GM12878 (cell line): Measurements from ENCODE around the gene FBXL12. TPM values are rescaled to one million over a fixed set of nuclear protein-coding genes. Genes with fewer than 3 reads are reported as not detected.

ENCODE experiments used
- ATAC-seq: fragments of 200-7000 bp; cut with Tn5 transposase; 3 replicates; pipeline ENCODE4 v1.9.1; 2020; ENCODE audit warnings: mild to moderate bottlenecking, moderate library complexity
- BruUV-seq: library from RNA; stranded (reverse); fragments of 400-500 nt; replicated peaks from 2 replicates; lab custom pipeline; 2021; lab: Mats Ljungman, UMichigan
- CTCF ChIA-PET: fragments of 300-600 bp; sonication (Branson Sonifier 250); formaldehyde crosslinking; extraction: SDS; loops from one replicate; lab custom pipeline; 2021; ENCODE audit warnings: inconsistent platforms; lab: Yijun Ruan, JAX
- POLR2A ChIA-PET: fragments of 350-600 bp; formaldehyde crosslinking; extraction: SDS; loops from one replicate; lab custom pipeline; 2021; ENCODE audit warnings: inconsistent platforms; lab: Charles Lee
- RAD21 ChIA-PET: fragments of 300-600 bp; sonication (Branson Sonifier 250); formaldehyde crosslinking; loops from one replicate; lab custom pipeline; 2023; ENCODE audit warnings: antibody characterized with exemption; ENCODE audit not compliant: unreplicated experiment; lab: Charles Lee
- SMC1A ChIA-PET: fragments of 300-600 bp; sonication (Branson Sonifier 250); formaldehyde crosslinking; loops from one replicate; lab custom pipeline; 2023; ENCODE audit not compliant: unreplicated experiment, uncharacterized antibody; lab: Charles Lee
- DNase-seq: peaks from one replicate; pipeline ENCODE4 v3.0.0-alpha.2; 2011; ENCODE audit warnings: low read depth, low spot score
- FAIRE-seq: peaks from 3 replicates; lab custom pipeline; 2011; peaks lifted over from hg19 to GRCh38; lab: Jason Lieb, UNC
- H2AFZ ChIP-seq: 2 replicates; pipeline ENCODE4 v1.6.0; 2011; ENCODE audit warnings: low read depth, low read length, control low read depth; ENCODE audit not compliant: control insufficient read depth
- H3K27ac ChIP-seq: 2 replicates; pipeline ENCODE4 v1.5.1; 2011; ENCODE audit warnings: control low read depth; ENCODE audit not compliant: control insufficient read depth, insufficient read depth
- H3K27me3 ChIP-seq, 2 experiments: replicated peaks in 1 of 2; 2 replicates each; pipeline versions ENCODE4 v1.6.0 to v1.6.1; 2011; ENCODE audit warnings: low read length in 1 of 2; ENCODE audit not compliant: control insufficient read depth in 2 of 2, insufficient read depth in 2 of 2
- H3K36me3 ChIP-seq, 2 experiments: 2 replicates each; pipeline ENCODE4 v1.5.1; 2011; ENCODE audit warnings: low read length in 1 of 2; ENCODE audit not compliant: control insufficient read depth in 2 of 2, insufficient read depth in 2 of 2
- H3K4me1 ChIP-seq: 2 replicates; pipeline ENCODE4 v1.6.1; 2011; ENCODE audit warnings: mild to moderate bottlenecking, low read length, moderate library complexity, mixed read lengths; ENCODE audit not compliant: control insufficient read depth, insufficient read depth
- H3K4me2 ChIP-seq: 2 replicates; pipeline ENCODE4 v1.6.0; 2011; ENCODE audit warnings: control low read depth; ENCODE audit not compliant: control insufficient read depth, insufficient read depth
- H3K4me3 ChIP-seq: fragments of 200-600 bp; sonication (generic); 2 replicates; pipeline ENCODE4 v1.5.1; 2016
- H3K79me2 ChIP-seq: 2 replicates; pipeline ENCODE4 v1.6.0; 2011; ENCODE audit warnings: low read length; ENCODE audit not compliant: control insufficient read depth, insufficient read depth
- H3K9ac ChIP-seq: 2 replicates; pipeline ENCODE4 v1.8.0; 2011; ENCODE audit warnings: low read length, control low read depth, mixed read lengths; ENCODE audit not compliant: control insufficient read depth, insufficient read depth
- H3K9me3 ChIP-seq: replicated peaks from 3 replicates; pipeline ENCODE4 v1.5.1; 2011; ENCODE audit warnings: mild to moderate bottlenecking, low read length; ENCODE audit not compliant: control insufficient read depth, insufficient read depth
- H4K20me1 ChIP-seq: 2 replicates; pipeline ENCODE4 v1.6.0; 2011; ENCODE audit not compliant: control insufficient read depth, insufficient read depth
- CEBPZ ChIP-seq: fragments of 150-350 bp; IDR thresholded peaks from 2 replicates; pipeline ENCODE4 v1.6.1; 2016; ENCODE audit warnings: low read depth, low read length
- EED ChIP-seq: sonication (generic); IDR thresholded peaks from 2 replicates; pipeline ENCODE4 v1.6.1; 2016; ENCODE audit warnings: antibody characterized with exemption, low read depth
- GATAD2B ChIP-seq: fragments of 450-650 bp; conservative IDR thresholded peaks from 2 replicates; pipeline ENCODE4 v1.6.1; 2017; ENCODE audit warnings: low read depth, mild to moderate bottlenecking, moderate library complexity
- POU2F2 ChIP-seq: IDR thresholded peaks from 3 replicates; pipeline ENCODE4 v1.6.1; 2011; ENCODE audit warnings: low read depth, mild to moderate bottlenecking, low read length, borderline replicate concordance
- SREBF1 ChIP-seq: IDR thresholded peaks from 2 replicates; pipeline ENCODE4 v1.6.1; 2012; ENCODE audit warnings: mild to moderate bottlenecking, low read length
- STAT1 ChIP-seq: fragments of 450-650 bp; conservative IDR thresholded peaks from 2 replicates; pipeline ENCODE4 v1.6.1; 2014; ENCODE audit warnings: antibody characterized with exemption, mild to moderate bottlenecking
- SUPT20H ChIP-seq: IDR thresholded peaks from 2 replicates; pipeline ENCODE4 v1.6.1; 2011; ENCODE audit warnings: low read depth, mild to moderate bottlenecking, low read length, moderate library complexity, borderline replicate concordance; ENCODE audit not compliant: control insufficient read depth
- ZNF622 ChIP-seq: fragments of 450-650 bp; IDR thresholded peaks from 2 replicates; pipeline ENCODE4 v1.6.1; 2017; ENCODE audit warnings: mild to moderate bottlenecking, inconsistent platforms
- WGBS: methylation state at CpG from one replicate; pipeline ENCODE4 v1.1.6; 2016; ENCODE audit warnings: low lambda C conversion rate; ENCODE audit not compliant: insufficient replicate concordance, insufficient coverage; ENCODE audit errors: missing lambda C conversion rate; 5-methylcytosine and 5-hydroxymethylcytosine counted together
- in situ Hi-C: fragments of 300-500 bp; cut with MboI; formaldehyde crosslinking; loops from 9 replicates; pipeline ENCODE4 v1.14.3; 2018; ENCODE audit warnings: mixed read lengths
- intact Hi-C: fragments of 100-400 bp; cut with micrococcal nuclease; formaldehyde crosslinking; loops from one replicate; pipeline ENCODE4 v1.14.2; 2022; ENCODE audit not compliant: unreplicated experiment
- polyA plus RNA-seq, 11 experiments: library from polyadenylated mRNA; depleted of rRNA in 4 of 11; unstranded in 6 of 11; stranded (reverse) in 5 of 11; fragments of >200 nt; fragmentation: Nextera tagmentation in 4 of 11; fragmentation: Illumina TruSeq in 1 of 11; extraction: Ambion mirVana in 4 of 11; extraction: Trizol in 1 of 11; gene quantifications; 1 replicate in 1 of 11; 2 replicates in 10 of 11; pipeline versions ENCODE4 v1.2.1 to v1.2.3, GENCODE V29; 2011 to 2016; ENCODE audit warnings: inconsistent platforms in 2 of 11, missing spikeins in 2 of 11, low read depth in 1 of 11
- total RNA-seq, 4 experiments: library from RNA; depleted of rRNA in 3 of 4; stranded (reverse); fragments of >200 nt in 3 of 4; fragmentation: Illumina TruSeq in 1 of 4; extraction: Trizol in 1 of 4; gene quantifications; 2 replicates each; pipeline versions ENCODE4 v1.2.1 to v1.2.3, GENCODE V29; 2013 to 2021

FBXL12 gene
- total and polyA plus RNA-seq, 10 of the 15 experiments (the other 5 are each of a cell fraction or from before 2014, with no cell fraction given), result 1.4 to 40.0 (median 23.2) TPM

- no peaks in the 10 kb centered on the region; a peak in 1 of 4 replicates for H3K36me3 ChIP-seq
- CTCF ChIA-PET, result no interaction called here
- 97% methylated on average over 34 of the region's 38 CpGs for WGBS
- SMC1A ChIA-PET, result no interaction called here
- POLR2A ChIA-PET, result no interaction called here
- no peak overlapping the region for H3K4me2 ChIP-seq
- ATAC-seq, result no peak
- no peaks in the 10 kb centered on the region for H3K79me2 ChIP-seq
- TF ChIP-seq POU2F2 (no peak), SUPT20H (no peak)
- H3K27me3 ChIP-seq, result no peaks in the 10 kb centered on the region
- no peak for FAIRE-seq
- H3K4me3 ChIP-seq, result no peak overlapping the region
- in situ Hi-C loops, result no loop called here
- H4K20me1 ChIP-seq, result no peaks in the 10 kb centered on the region
- no peak overlapping the region for H3K9ac ChIP-seq
- H2AFZ ChIP-seq, result no peak overlapping the region
- H3K9me3 ChIP-seq, result no peaks in the 10 kb centered on the region
- H3K4me1 ChIP-seq, result peaks cover 12% of the 10 kb centered on the region
- BruUV-seq, result no TSS peak
- intact Hi-C loops, result no loop called here
- DNase-seq, result no peak
- RAD21 ChIA-PET, result no interaction called here
- H3K27ac ChIP-seq, result no peak overlapping the region
Measured at GRCh38 chr19:9854282-9854846, 35.5 kb upstream of the FBXL12 start.

GRCh38 chr19:9850235-9850959 lies 31.5 kb upstream of the FBXL12 start:
- Histone ChIP-seq H4K20me1 (no peaks in the 10 kb centered on the region), H3K4me1 (no peaks in the 10 kb centered on the region), H3K4me3 (no peak overlapping the region), H3K36me3 (peaks cover 3 to 9% of the 10 kb centered on the region in 2 experiments; a peak in 3 of 4 replicates), H3K79me2 (no peaks in the 10 kb centered on the region), H3K9ac (no peak overlapping the region), H3K27ac (no peak overlapping the region), H3K9me3 (no peaks in the 10 kb centered on the region), H3K27me3 (no peaks in the 10 kb centered on the region), H2AFZ (no peak overlapping the region), H3K4me2 (no peak overlapping the region)
- intact Hi-C loops (no loop called here), in situ Hi-C loops (no loop called here)
- DNase-seq, result no peak
- SMC1A ChIA-PET, result no interaction called here
- POLR2A ChIA-PET, result no interaction called here
- 92% methylated on average over 19 of the region's 19 CpGs for WGBS
- no peak for FAIRE-seq
- TF ChIP-seq CEBPZ, result no peak
- no peak for TF ChIP-seq STAT1
- no peak for TF ChIP-seq GATAD2B
- TF ChIP-seq EED, result no peak
- no peak for TF ChIP-seq ZNF622
- no peak for TF ChIP-seq SREBF1
- RAD21 ChIA-PET, result no interaction called here
- CTCF ChIA-PET, result no interaction called here
- BruUV-seq, result no TSS peak
- ATAC-seq, result no peak
